Measurements from ENCODE around the gene ZNF175.
A peak's percentile ranks its signal among the peaks of the same experiment; 100 is the strongest.
"Not testable (repeated sequence)": the region's sequence is repeated elsewhere in the genome, so short reads cannot be mapped to it uniquely, and the experiment has no call there.

ZNF175 gene

GRCh38 chr19:51592521-51592920, 21.4 kb downstream of the ZNF175 start:
- no peak for DNase-seq (ENCODE audit: low read depth)

GRCh38 chr19:51593138-51593890, 22.2 kb downstream of the ZNF175 start:
- DNase-seq (ENCODE audit: low read depth): no peak

GRCh38 chr19:51593969-51594773, 23.1 kb downstream of the ZNF175 start:
- DNase-seq (ENCODE audit: low read depth): peak; percentile 95

GRCh38 chr19:51594774-51595109, 23.7 kb downstream of the ZNF175 start:
- no peak for DNase-seq (ENCODE audit: low read depth)

- no peak for DNase-seq (ENCODE audit: low read depth)
Measured at GRCh38 chr19:51595190-51596175, 24.4 kb downstream of the ZNF175 start.

GRCh38 chr19:51598159-51598915, 27.3 kb downstream of the ZNF175 start:
- DNase-seq (ENCODE audit: low read depth): no peak

GRCh38 chr19:51599084-51599483, 28.0 kb downstream of the ZNF175 start:
- DNase-seq (ENCODE audit: low read depth): no peak

GRCh38 chr19:51600940-51601580, 30.0 kb downstream of the ZNF175 start:
- no peak for DNase-seq (ENCODE audit: low read depth)

- no peak for DNase-seq (ENCODE audit: low read depth)
Measured at GRCh38 chr19:51602189-51602854, 31.2 kb downstream of the ZNF175 start.

- DNase-seq (ENCODE audit: low read depth): no peak
Measured at GRCh38 chr19:51607077-51607476, 36.0 kb downstream of the ZNF175 start.

GRCh38 chr19:51607920-51608562, 37.0 kb downstream of the ZNF175 start:
- peak; percentile 16 for DNase-seq (ENCODE audit: low read depth)

- no peak for DNase-seq (ENCODE audit: low read depth)
Measured at GRCh38 chr19:51610576-51610975, 39.5 kb downstream of the ZNF175 start.

GRCh38 chr19:51614789-51615188, 43.7 kb downstream of the ZNF175 start:
- DNase-seq (ENCODE audit: low read depth): no peak

GRCh38 chr19:51615991-51616390, 44.9 kb downstream of the ZNF175 start:
- DNase-seq (ENCODE audit: low read depth): no peak

- no peak for DNase-seq (ENCODE audit: low read depth)
Measured at GRCh38 chr19:51621178-51621577, 50.1 kb downstream of the ZNF175 start.

- no peak for DNase-seq (ENCODE audit: low read depth)
Measured at GRCh38 chr19:51626675-51627074, 55.6 kb downstream of the ZNF175 start.

GRCh38 chr19:51627491-51628138, 56.5 kb downstream of the ZNF175 start:
- DNase-seq (ENCODE audit: low read depth): no peak

- no peak for DNase-seq (ENCODE audit: low read depth)
Measured at GRCh38 chr19:51628153-51628939, 57.3 kb downstream of the ZNF175 start.

GRCh38 chr19:51630315-51630714, 59.2 kb downstream of the ZNF175 start, which contains the start of gene SIGLEC5:
Gene SIGLEC5 (minus strand): TSS chr19:51630401. CDS start chr19:51630335, 66 bp downstream.
- DNase-seq (ENCODE audit: low read depth): not testable (repeated sequence)
